ENCODE measurements around the gene ADORA1.

The ADORA1 gene

GRCh38 chr1:203145321-203146041 lies 18.0 kb downstream of the ADORA1 start:
- no peak overlapping the region for H3K4me2 ChIP-seq (ENCODE audit: low read depth, low read length, poor library complexity, severe bottlenecking)
- no peak for TF ChIP-seq CTCF (IDR thresholded peaks at IDR 0.05; ENCODE audit: insufficient read depth, low read length, poor library complexity, severe bottlenecking)
- no peak for TF ChIP-seq EZH2phosphoT487 (conservative IDR thresholded peaks at IDR 0.05; ENCODE audit: low read length)
- no peaks in the 10 kb centered on the region for H3K9me3 ChIP-seq (ENCODE audit: insufficient read depth, low read length)
- H3K79me2 ChIP-seq (ENCODE audit: insufficient read depth, low read length), result no peaks in the 10 kb centered on the region
- H3K27ac ChIP-seq (ENCODE audit: low read depth, low read length), result no peak overlapping the region
- no peak overlapping the region for H2AFZ ChIP-seq (ENCODE audit: low read depth, low read length, severe bottlenecking)
- H3F3A ChIP-seq (ENCODE audit: insufficient read depth), result no peaks in the 10 kb centered on the region
- no peak overlapping the region for H3K4me3 ChIP-seq (ENCODE audit: insufficient read depth, low read length, poor library complexity, severe bottlenecking)
- H3K9ac ChIP-seq (ENCODE audit: low read length), result no peak overlapping the region
- H3K36me3 ChIP-seq (ENCODE audit: low read length), result no peaks in the 10 kb centered on the region
- H3K27me3 ChIP-seq (ENCODE audit: low read length), result no peaks in the 10 kb centered on the region
- H3K9me2 ChIP-seq (replicated peaks; ENCODE audit: insufficient read depth, low read length), result no peaks in the 10 kb centered on the region
- H4K20me1 ChIP-seq (ENCODE audit: low read depth, low read length), result no peaks in the 10 kb centered on the region

- Histone ChIP-seq H3K36me3 (ENCODE audit: low read length) (no peaks in the 10 kb centered on the region), H3F3A (ENCODE audit: insufficient read depth) (no peaks in the 10 kb centered on the region), H3K79me2 (ENCODE audit: insufficient read depth, low read length) (no peaks in the 10 kb centered on the region), H3K9ac (ENCODE audit: low read length) (no peak overlapping the region), H3K4me3 (ENCODE audit: insufficient read depth, low read length, poor library complexity, severe bottlenecking) (no peak overlapping the region), H3K27ac (ENCODE audit: low read depth, low read length) (no peak overlapping the region), H3K9me2 (replicated peaks; ENCODE audit: insufficient read depth, low read length) (no peaks in the 10 kb centered on the region), H3K4me2 (ENCODE audit: low read depth, low read length, poor library complexity, severe bottlenecking) (no peak overlapping the region), H2AFZ (ENCODE audit: low read depth, low read length, severe bottlenecking) (no peak overlapping the region), H3K27me3 (ENCODE audit: low read length) (no peaks in the 10 kb centered on the region), H3K9me3 (ENCODE audit: insufficient read depth, low read length) (no peaks in the 10 kb centered on the region), H4K20me1 (ENCODE audit: low read depth, low read length) (no peaks in the 10 kb centered on the region)
- TF ChIP-seq EZH2phosphoT487 (conservative IDR thresholded peaks at IDR 0.05; ENCODE audit: low read length) (no peak), CTCF (IDR thresholded peaks at IDR 0.05; ENCODE audit: insufficient read depth, low read length, poor library complexity, severe bottlenecking) (no peak)
These were observed 18.5 kb downstream of the ADORA1 start for GRCh38 chr1:203146042-203146369.

GRCh38 chr1:203146537-203146936 lies 19.0 kb downstream of the ADORA1 start:
- Histone ChIP-seq H3K9me2 (replicated peaks; ENCODE audit: insufficient read depth, low read length) (no peaks in the 10 kb centered on the region), H3K4me3 (ENCODE audit: insufficient read depth, low read length, poor library complexity, severe bottlenecking) (no peak overlapping the region), H3K9me3 (ENCODE audit: insufficient read depth, low read length) (no peaks in the 10 kb centered on the region), H3F3A (ENCODE audit: insufficient read depth) (no peaks in the 10 kb centered on the region), H3K36me3 (ENCODE audit: low read length) (no peaks in the 10 kb centered on the region), H3K27me3 (ENCODE audit: low read length) (no peaks in the 10 kb centered on the region), H3K4me2 (ENCODE audit: low read depth, low read length, poor library complexity, severe bottlenecking) (no peak overlapping the region), H2AFZ (ENCODE audit: low read depth, low read length, severe bottlenecking) (no peak overlapping the region), H3K9ac (ENCODE audit: low read length) (no peak overlapping the region), H3K79me2 (ENCODE audit: insufficient read depth, low read length) (no peaks in the 10 kb centered on the region), H3K27ac (ENCODE audit: low read depth, low read length) (no peak overlapping the region), H4K20me1 (ENCODE audit: low read depth, low read length) (no peaks in the 10 kb centered on the region)
- TF ChIP-seq EZH2phosphoT487 (conservative IDR thresholded peaks at IDR 0.05; ENCODE audit: low read length) (no peak), CTCF (IDR thresholded peaks at IDR 0.05; ENCODE audit: insufficient read depth, low read length, poor library complexity, severe bottlenecking) (no peak)

Data from SU-DHL-6 (cell line).